ENCODE measurements around the gene CDK19.

The CDK19 gene

GRCh38 chr6:110636781-110637180 lies 178.5 kb downstream of the CDK19 start:
- H3K9ac ChIP-seq, result no peak overlapping the region
- H3K4me3 ChIP-seq, result no peak overlapping the region
- no peaks in the 10 kb centered on the region for H3K9me3 ChIP-seq
- TF ChIP-seq Cebpa-rat (IDR thresholded peaks at IDR 0.05), result no peak
- peaks cover 11% of the 10 kb centered on the region; the same call in 1 of the 2 replicates for H3K4me1 ChIP-seq
- H4K20me1 ChIP-seq, result no peaks in the 10 kb centered on the region
- H3K27ac ChIP-seq, result no peak overlapping the region
- H3K4me2 ChIP-seq, result no peak overlapping the region
- H3K36me3 ChIP-seq, result peaks cover 54% of the 10 kb centered on the region
- H3K27me3 ChIP-seq, result no peaks in the 10 kb centered on the region

DNA sequence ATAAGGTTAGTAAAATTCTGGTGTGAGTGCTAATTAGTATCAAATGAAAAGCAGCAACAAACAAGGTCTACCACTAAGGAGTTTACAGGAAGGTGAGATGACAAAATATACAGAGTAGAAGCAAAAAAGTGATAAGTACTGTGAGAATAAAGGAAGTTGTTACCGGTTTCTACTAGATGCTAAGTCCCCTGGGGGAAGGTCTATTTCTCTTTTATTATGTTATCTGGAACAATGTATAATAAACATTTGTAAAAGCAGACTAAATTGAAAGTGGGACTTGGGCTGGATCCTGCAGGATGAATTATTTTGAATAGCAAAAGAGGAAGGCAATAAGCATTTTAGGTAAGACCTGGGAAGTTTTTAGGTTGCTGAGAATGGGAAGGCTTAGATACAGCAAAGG lies 180.2 kb downstream of the CDK19 start:
- H4K20me1 ChIP-seq, result no peaks in the 10 kb centered on the region
- no peak overlapping the region for H3K4me3 ChIP-seq
- H3K9ac ChIP-seq, result no peak overlapping the region
- no peaks in the 10 kb centered on the region for H3K9me3 ChIP-seq
- TF ChIP-seq Cebpa-rat (IDR thresholded peaks at IDR 0.05), result no peak
- no peak overlapping the region for H3K27ac ChIP-seq
- peak overlapping the region; percentile 49; the same call in 1 of the 2 replicates for H3K4me2 ChIP-seq
- H3K36me3 ChIP-seq, result peaks cover 52% of the 10 kb centered on the region
- peaks cover 11% of the 10 kb centered on the region; the same call in 1 of the 2 replicates for H3K4me1 ChIP-seq
- no peaks in the 10 kb centered on the region for H3K27me3 ChIP-seq

GRCh38 chr6:110633731-110634213 lies 181.5 kb downstream of the CDK19 start:
- H4K20me1 ChIP-seq, result no peaks in the 10 kb centered on the region
- H3K4me2 ChIP-seq, result no peak overlapping the region
- no peak for TF ChIP-seq Cebpa-rat (IDR thresholded peaks at IDR 0.05)
- no peak overlapping the region for H3K9ac ChIP-seq
- H3K9me3 ChIP-seq, result no peaks in the 10 kb centered on the region
- H3K4me1 ChIP-seq, result peaks cover 11% of the 10 kb centered on the region; the same call in 1 of the 2 replicates
- no peak overlapping the region for H3K27ac ChIP-seq
- peaks cover 56% of the 10 kb centered on the region for H3K36me3 ChIP-seq
- no peaks in the 10 kb centered on the region for H3K27me3 ChIP-seq
- H3K4me3 ChIP-seq, result no peak overlapping the region

GRCh38 chr6:110629153-110629552 lies 186.1 kb downstream of the CDK19 start:
- Histone ChIP-seq H3K4me3 (no peak overlapping the region), H3K9ac (no peak overlapping the region), H3K4me2 (no peak overlapping the region), H3K9me3 (no peaks in the 10 kb centered on the region), H3K27me3 (no peaks in the 10 kb centered on the region), H3K27ac (no peak overlapping the region), H3K36me3 (peaks cover 66% of the 10 kb centered on the region), H4K20me1 (no peaks in the 10 kb centered on the region), H3K4me1 (no peaks in the 10 kb centered on the region)
- TF ChIP-seq Cebpa-rat (IDR thresholded peaks at IDR 0.05), result no peak

DNA sequence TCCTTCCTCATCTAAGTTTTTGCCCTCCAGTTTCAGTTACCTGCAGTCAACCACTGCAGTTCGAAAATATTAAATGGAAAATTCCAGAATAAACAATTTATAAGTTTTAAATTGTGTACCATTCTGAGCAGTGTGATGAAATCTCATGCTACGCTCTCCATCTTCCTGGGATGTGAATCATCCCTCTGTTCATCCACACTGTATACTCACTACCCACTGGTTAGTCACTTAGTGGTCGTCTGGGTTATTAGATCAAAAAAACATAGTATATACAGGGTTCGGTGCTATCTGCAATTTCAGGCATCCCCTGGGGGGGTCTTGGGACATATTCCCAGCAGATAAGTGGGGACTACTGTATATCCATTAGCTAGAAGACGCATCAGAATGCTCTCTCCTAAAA lies 186.9 kb downstream of the CDK19 start:
- H3K4me2 ChIP-seq, result no peak overlapping the region
- no peak overlapping the region for H3K27ac ChIP-seq
- no peaks in the 10 kb centered on the region for H3K4me1 ChIP-seq
- no peaks in the 10 kb centered on the region for H3K27me3 ChIP-seq
- TF ChIP-seq Cebpa-rat (IDR thresholded peaks at IDR 0.05), result no peak
- H3K9ac ChIP-seq, result no peak overlapping the region
- peaks cover 67% of the 10 kb centered on the region for H3K36me3 ChIP-seq
- H3K9me3 ChIP-seq, result no peaks in the 10 kb centered on the region
- no peak overlapping the region for H3K4me3 ChIP-seq
- H4K20me1 ChIP-seq, result no peaks in the 10 kb centered on the region

GRCh38 chr6:110626442-110626841 lies 188.8 kb downstream of the CDK19 start:
- no peak overlapping the region for H3K4me2 ChIP-seq

GRCh38 chr6:110625883-110626282 lies 189.4 kb downstream of the CDK19 start:
- H3K4me2 ChIP-seq, result no peak overlapping the region
- no peaks in the 10 kb centered on the region for H4K20me1 ChIP-seq
- H3K27ac ChIP-seq, result no peak overlapping the region
- no peaks in the 10 kb centered on the region for H3K9me3 ChIP-seq
- H3K9ac ChIP-seq, result no peak overlapping the region
- no peak overlapping the region for H3K4me3 ChIP-seq
- peaks cover 78% of the 10 kb centered on the region for H3K36me3 ChIP-seq
- TF ChIP-seq Cebpa-rat (IDR thresholded peaks at IDR 0.05), result no peak
- H3K27me3 ChIP-seq, result no peaks in the 10 kb centered on the region
- no peaks in the 10 kb centered on the region for H3K4me1 ChIP-seq

More at GRCh38 chr6:110626442-110626841, 188.8 kb downstream of the CDK19 start:
- Histone ChIP-seq H3K27ac (no peak overlapping the region), H3K9me3 (no peaks in the 10 kb centered on the region), H3K4me3 (no peak overlapping the region), H3K9ac (no peak overlapping the region), H3K36me3 (peaks cover 78% of the 10 kb centered on the region), H3K4me1 (no peaks in the 10 kb centered on the region), H3K27me3 (no peaks in the 10 kb centered on the region), H4K20me1 (no peaks in the 10 kb centered on the region)
- TF ChIP-seq Cebpa-rat (IDR thresholded peaks at IDR 0.05), result no peak

DNA sequence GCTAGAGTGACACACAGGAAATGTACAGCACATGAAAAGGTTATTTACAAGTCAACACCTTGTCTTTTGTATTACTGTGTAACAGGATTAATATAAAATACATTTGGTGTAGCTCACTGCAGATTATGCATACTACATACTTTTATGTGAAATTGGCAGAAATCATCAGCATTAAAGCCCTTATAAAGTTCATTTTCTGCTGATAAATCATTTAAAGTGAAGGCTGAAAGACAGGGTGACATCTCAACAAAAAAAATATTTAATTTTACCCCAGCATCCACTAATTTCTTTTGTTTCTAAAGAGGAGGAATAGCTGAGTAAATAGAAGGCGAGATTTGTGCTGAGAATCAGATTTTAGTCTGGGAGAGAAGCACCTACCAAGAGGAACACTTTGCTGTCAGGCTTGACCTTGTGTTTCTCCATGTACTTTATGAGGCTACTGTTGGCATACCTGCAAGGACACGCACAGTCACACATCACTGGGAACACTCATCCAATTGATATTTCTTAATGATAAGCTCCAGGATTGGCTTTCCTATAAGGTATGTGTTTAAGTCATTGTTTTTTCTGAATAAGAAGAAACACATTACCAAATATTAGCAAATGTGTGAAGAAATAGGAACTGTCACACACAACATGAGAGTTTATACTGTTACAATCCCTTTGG lies 192.2 kb downstream of the CDK19 start:
- H3K4me2 ChIP-seq, result no peak overlapping the region
- no peaks in the 10 kb centered on the region for H3K27me3 ChIP-seq
- no peaks in the 10 kb centered on the region for H4K20me1 ChIP-seq
- no peak overlapping the region for H3K4me3 ChIP-seq
- H3K36me3 ChIP-seq, result peaks cover 79% of the 10 kb centered on the region
- H3K4me1 ChIP-seq, result no peaks in the 10 kb centered on the region
- no peak for TF ChIP-seq Cebpa-rat (IDR thresholded peaks at IDR 0.05)
- H3K27ac ChIP-seq, result no peak overlapping the region
- no peaks in the 10 kb centered on the region for H3K9me3 ChIP-seq
- no peak overlapping the region for H3K9ac ChIP-seq

GRCh38 chr6:110621061-110621460 lies 194.2 kb downstream of the CDK19 start:
- no peak for TF ChIP-seq Cebpa-rat (IDR thresholded peaks at IDR 0.05)
- Histone ChIP-seq H3K4me3 (no peak overlapping the region), H3K27me3 (no peaks in the 10 kb centered on the region), H3K4me1 (peaks cover 6% of the 10 kb centered on the region; the same call in 1 of the 2 replicates), H3K9ac (no peak overlapping the region), H3K36me3 (peaks cover 85% of the 10 kb centered on the region), H3K27ac (no peak overlapping the region), H3K4me2 (no peak overlapping the region), H3K9me3 (no peaks in the 10 kb centered on the region), H4K20me1 (no peaks in the 10 kb centered on the region)

- H4K20me1 ChIP-seq, result no peaks in the 10 kb centered on the region
- H3K4me2 ChIP-seq, result no peak overlapping the region
- H3K27ac ChIP-seq, result no peak overlapping the region
- no peak overlapping the region for H3K9ac ChIP-seq
- H3K36me3 ChIP-seq, result peaks cover 87% of the 10 kb centered on the region
- peaks cover 6% of the 10 kb centered on the region; the same call in 1 of the 2 replicates for H3K4me1 ChIP-seq
- no peak for TF ChIP-seq Cebpa-rat (IDR thresholded peaks at IDR 0.05)
- H3K9me3 ChIP-seq, result no peaks in the 10 kb centered on the region
- no peaks in the 10 kb centered on the region for H3K27me3 ChIP-seq
- no peak overlapping the region for H3K4me3 ChIP-seq
Observed at GRCh38 chr6:110620065-110620464, 195.2 kb downstream of the CDK19 start.
